ENCODE data around the gene ARID1B. TPM values are rescaled to one million over a fixed set of nuclear protein-coding genes. Genes with fewer than 3 reads are reported as not detected.

ARID1B gene
- total and polyA plus RNA-seq, 9 of the 15 experiments (the other 6 are each of a cell fraction or from before 2014, with no cell fraction given), result 12.5 to 50.5 (median 25.8) TPM

DNA sequence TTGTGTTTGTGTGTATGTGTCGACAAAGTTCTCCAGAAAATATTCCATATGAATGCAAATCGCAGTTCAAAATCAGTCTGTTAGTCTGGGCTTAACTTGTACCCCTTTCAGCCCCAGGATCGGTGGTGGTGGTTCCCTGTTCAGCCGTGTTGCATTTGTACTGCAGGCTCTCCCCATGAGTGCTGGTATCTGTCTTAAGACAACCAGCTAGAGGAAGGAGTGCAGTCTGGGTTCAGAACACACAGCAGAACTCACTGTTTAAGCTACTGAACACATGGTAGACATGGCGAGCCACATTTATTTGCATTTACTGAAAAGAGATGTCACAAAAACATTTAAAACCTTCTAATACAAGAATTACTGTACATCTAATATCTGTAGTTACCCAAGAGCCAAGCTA is 192.1 kb downstream of the ARID1B start:
- no peak for DNase-seq (ENCODE audit: extremely low read depth in 1 of 4, low spot score in 3 of 4)
- POLR2A ChIA-PET, result interaction anchor here (1.1 kb wide), 1 partner anchor 15 kb away, joined by 4 read pairs; no protein-coding TSS in a partner anchor
- intact Hi-C loops (cut with micrococcal nuclease), result no loop called here
- H3K4me2 ChIP-seq (ENCODE audit: insufficient read depth, low read length), result no peak overlapping the region
- 66% methylated on average over 5 of the region's 5 CpGs for WGBS (ENCODE audit: insufficient coverage, low coverage, missing lambda C conversion rate)
- peaks cover 9% of the 10 kb centered on the region; the same call in 1 of the 2 replicates for H4K20me1 ChIP-seq (replicated peaks; ENCODE audit: control insufficient read depth, insufficient read depth, low read length)
- no peak overlapping the region for H3K9ac ChIP-seq (ENCODE audit: insufficient read depth in 1 of 2, low read depth in 2 of 2, low read length in 2 of 2)
- in situ Hi-C loops (cut with MboI), result no loop called here
- no peak overlapping the region for H3K27ac ChIP-seq (ENCODE audit: extremely low read depth, low read depth, low read length)
- CTCF ChIA-PET (ENCODE audit: low intra/inter-chr PET ratio), result no interaction called here
- no peaks in the 10 kb centered on the region for H3K9me1 ChIP-seq (ENCODE audit: control insufficient read depth, insufficient read depth, low read length)
- H3K4me1 ChIP-seq (replicated peaks in 1 of 2; ENCODE audit: control insufficient read depth in 2 of 2, insufficient read depth in 2 of 2, low read length in 2 of 2), result no peaks in the 10 kb centered on the region
- H3K27me3 ChIP-seq (ENCODE audit: control insufficient read depth in 2 of 2, insufficient read depth in 2 of 2, low read length in 2 of 2), result no peaks in the 10 kb centered on the region
- FAIRE-seq, result no peak
- ATAC-seq, result peak; percentile 46; the same call in 2 of the 3 replicates
- no peak overlapping the region for H2AFZ ChIP-seq (ENCODE audit: low read depth, low read length)
- no peaks in the 10 kb centered on the region for H3K36me3 ChIP-seq (ENCODE audit: control insufficient read depth, insufficient read depth, low read length)
- H3K79me2 ChIP-seq (ENCODE audit: control insufficient read depth, insufficient read depth, low read length), result peaks cover 41% of the 10 kb centered on the region; the same call in 2 of the 3 replicates
- H3K9me3 ChIP-seq (replicated peaks; ENCODE audit: control insufficient read depth, insufficient read depth, low read depth, low read length), result no peaks in the 10 kb centered on the region
- TF ChIP-seq, protein P1, sequence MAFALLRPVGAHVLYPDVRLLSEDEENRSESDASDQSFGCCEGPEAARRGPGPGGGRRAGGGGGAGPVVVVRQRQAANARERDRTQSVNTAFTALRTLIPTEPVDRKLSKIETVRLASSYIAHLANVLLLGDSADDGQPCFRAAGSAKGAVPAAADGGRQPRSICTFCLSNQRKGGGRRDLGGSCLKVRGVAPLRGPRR (CRISPR knock-in tag; IDR thresholded peaks at IDR 0.05), result no peak
- TF ChIP-seq HDAC6 (IDR thresholded peaks at IDR 0.05; ENCODE audit: low read depth, low read length), result 0 out of 2 replicates have a peak, but pooled peaks have one; percentile 29
- no TSS peak for BruUV-seq (replicated peaks)
- no peak overlapping the region for H3K4me3 ChIP-seq

DNA sequence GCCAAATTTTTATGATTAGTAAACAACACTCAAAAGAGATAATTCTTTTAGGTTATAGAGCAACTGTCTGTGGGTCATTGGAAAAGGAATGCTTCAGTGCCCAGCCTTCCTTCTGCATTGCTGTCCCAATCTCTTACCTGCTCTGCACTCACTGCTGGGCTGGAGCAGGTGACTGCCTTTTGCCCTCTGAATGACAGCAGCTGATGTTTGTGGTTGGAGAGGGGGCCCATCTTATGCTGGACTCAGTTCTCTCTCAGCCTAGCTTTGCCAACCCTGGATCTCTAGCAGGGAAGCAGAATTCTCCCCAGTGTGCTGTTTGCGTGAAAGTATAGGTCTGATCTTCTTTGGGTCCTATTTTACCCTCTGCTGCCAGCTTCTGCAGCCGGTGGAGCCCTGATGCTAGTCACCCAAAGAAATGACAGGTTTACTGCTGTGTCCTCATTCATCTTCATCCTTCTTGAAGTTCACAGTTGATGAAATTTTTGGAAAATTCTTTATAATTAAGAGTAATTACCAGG is 193.5 kb downstream of the ARID1B start:
- H3K4me1 ChIP-seq (replicated peaks in 1 of 2; ENCODE audit: control insufficient read depth in 2 of 2, insufficient read depth in 2 of 2, low read length in 2 of 2), result no peaks in the 10 kb centered on the region
- no peak overlapping the region for H3K4me2 ChIP-seq (ENCODE audit: insufficient read depth, low read length)
- H2AFZ ChIP-seq (ENCODE audit: low read depth, low read length), result no peak overlapping the region
- no peak overlapping the region for H3K9ac ChIP-seq (ENCODE audit: insufficient read depth in 1 of 2, low read depth in 2 of 2, low read length in 2 of 2)
- CTCF ChIA-PET (ENCODE audit: low intra/inter-chr PET ratio), result no interaction called here
- WGBS (ENCODE audit: insufficient coverage, low coverage, missing lambda C conversion rate), result 58% methylated on average over 2 of the region's 2 CpGs
- FAIRE-seq, result no peak
- ATAC-seq, result peak; percentile 30; the same call in 2 of the 3 replicates
- H3K9me3 ChIP-seq (replicated peaks; ENCODE audit: control insufficient read depth, insufficient read depth, low read depth, low read length), result no peaks in the 10 kb centered on the region; the same call in 1 of the 2 replicates
- H3K27ac ChIP-seq (ENCODE audit: extremely low read depth, low read depth, low read length), result no peak overlapping the region
- POLR2A ChIA-PET, result interaction anchor here (1.3 kb wide), 1 partner anchor 18 kb away, joined by 3 read pairs; no protein-coding TSS in a partner anchor
- no peaks in the 10 kb centered on the region for H3K36me3 ChIP-seq (ENCODE audit: control insufficient read depth, insufficient read depth, low read length)
- no peaks in the 10 kb centered on the region for H3K27me3 ChIP-seq (ENCODE audit: control insufficient read depth in 2 of 2, insufficient read depth in 2 of 2, low read length in 2 of 2)
- in situ Hi-C loops (cut with MboI) (no loop called here), intact Hi-C loops (cut with micrococcal nuclease) (no loop called here)
- H3K9me1 ChIP-seq (ENCODE audit: control insufficient read depth, insufficient read depth, low read length), result no peaks in the 10 kb centered on the region
- no peak overlapping the region for H3K4me3 ChIP-seq
- peaks cover 48% of the 10 kb centered on the region for H3K79me2 ChIP-seq (ENCODE audit: control insufficient read depth, insufficient read depth, low read length)
- no TSS peak for BruUV-seq (replicated peaks)
- no peak for DNase-seq (ENCODE audit: extremely low read depth in 1 of 4, low spot score in 3 of 4)
- H4K20me1 ChIP-seq (replicated peaks; ENCODE audit: control insufficient read depth, insufficient read depth, low read length), result peaks cover 9% of the 10 kb centered on the region; the same call in 1 of the 2 replicates
- TF ChIP-seq MBD2 (IDR thresholded peaks at IDR 0.05; ENCODE audit: borderline replicate concordance, low read depth) (no peak), GABPB2 (CRISPR knock-in tag; conservative IDR thresholded peaks at IDR 0.05) (no peak), NRF1 (conservative IDR thresholded peaks at IDR 0.05 in 1 of 2, IDR thresholded peaks at IDR 0.05 in 1 of 2) (no peak), NBN (IDR thresholded peaks at IDR 0.05; ENCODE audit: low read depth) (no peak), ZNF444 (CRISPR knock-in tag; IDR thresholded peaks at IDR 0.05) (no peak), HDAC2 (IDR thresholded peaks at IDR 0.05) (no peak), CBFB (CRISPR knock-in tag; IDR thresholded peaks at IDR 0.05) (no peak), ZBTB8A (IDR thresholded peaks at IDR 0.05; ENCODE audit: partially characterized antibody) (no peak), ZNF143 (CRISPR knock-in tag; IDR thresholded peaks at IDR 0.05) (no peak), RCOR1 (IDR thresholded peaks at IDR 0.05; ENCODE audit: borderline replicate concordance in 1 of 2, low read depth in 2 of 2, low read length in 2 of 2) (no peak), TCFL5 (CRISPR knock-in tag; conservative IDR thresholded peaks at IDR 0.05) (no peak)
